IPS-20b (cell line): ENCODE measurements around the gene SRSF1.

Source experiments
- H3K27ac ChIP-seq: one replicate; pipeline ENCODE4 v1.5.1; 2013; ENCODE audit warnings: low read length
- H3K27me3 ChIP-seq: 2 replicates; pipeline ENCODE4 v1.6.1; 2013; ENCODE audit warnings: mild to moderate bottlenecking, low read length, inconsistent platforms; ENCODE audit not compliant: insufficient read depth
- H3K36me3 ChIP-seq: 2 replicates; pipeline ENCODE4 v1.6.1; 2013; ENCODE audit warnings: low read depth, mild to moderate bottlenecking, inconsistent platforms, low read length, moderate library complexity; ENCODE audit not compliant: insufficient read depth
- H3K4me1 ChIP-seq: 2 replicates; pipeline ENCODE4 v1.6.1; 2013; ENCODE audit warnings: mild to moderate bottlenecking, control low read depth, inconsistent platforms, low read length, moderate library complexity; ENCODE audit not compliant: insufficient read depth
- H3K4me3 ChIP-seq: 2 replicates; pipeline ENCODE4 v1.5.1; 2013; ENCODE audit warnings: mild to moderate bottlenecking, low read length, inconsistent platforms
- H3K9ac ChIP-seq: 2 replicates; pipeline ENCODE4 v1.6.1; 2013; ENCODE audit warnings: low read depth, mild to moderate bottlenecking, inconsistent platforms, low read length, moderate library complexity
- H3K9me3 ChIP-seq: 2 replicates; pipeline ENCODE4 v1.6.1; 2013; ENCODE audit warnings: mild to moderate bottlenecking, low read depth, low read length, inconsistent platforms; ENCODE audit not compliant: insufficient read depth

Gene SRSF1

GRCh38 chr17:57957120-57957850 lies 49.8 kb downstream of the SRSF1 start:
- Histone ChIP-seq H3K4me3 (no peak overlapping the region), H3K9ac (no peak overlapping the region), H3K27me3 (peaks cover 44% of the 10 kb centered on the region), H3K36me3 (no peaks in the 10 kb centered on the region), H3K4me1 (peaks cover 17% of the 10 kb centered on the region; the same call in 1 of the 2 replicates), H3K9me3 (no peaks in the 10 kb centered on the region), H3K27ac (no peak overlapping the region)

DNA sequence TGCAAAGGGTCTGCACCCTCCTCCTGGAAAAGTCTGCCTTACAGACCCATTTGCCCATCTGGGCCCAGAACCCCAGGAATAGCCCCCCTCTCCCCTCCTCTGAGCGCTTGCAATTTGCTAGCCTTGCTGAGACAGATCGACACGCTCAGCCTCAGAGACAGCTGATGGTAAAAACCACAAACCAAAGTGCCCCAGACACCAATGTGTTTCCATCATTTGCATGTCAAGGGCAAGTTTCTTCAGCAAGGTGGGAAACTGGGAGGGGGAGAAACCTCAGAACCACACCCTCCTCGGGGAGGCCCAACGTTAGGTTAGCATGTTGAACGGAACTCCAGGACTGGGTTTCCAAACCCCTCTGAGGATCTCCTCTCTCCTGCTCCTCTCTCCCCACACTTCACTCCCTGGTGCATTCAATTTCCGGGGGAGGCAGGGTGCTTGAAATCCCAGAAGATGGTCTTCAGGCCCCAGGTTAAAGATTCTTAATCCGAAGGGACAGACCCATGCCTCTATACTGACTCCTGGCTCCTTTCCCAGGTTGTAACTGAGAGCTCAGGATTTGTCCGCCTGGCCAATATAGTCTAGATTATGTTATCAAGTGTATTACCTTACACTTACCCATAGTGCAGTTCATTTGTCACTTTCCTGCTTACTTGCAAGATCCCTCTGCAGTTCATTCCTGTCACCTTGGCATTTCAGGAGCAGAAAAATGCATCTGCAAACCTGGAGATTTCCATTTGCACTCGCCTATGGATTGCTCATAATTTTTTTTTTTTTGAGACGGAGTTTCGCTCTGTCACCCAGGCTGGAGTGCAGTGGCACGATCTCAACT lies 50.5 kb downstream of the SRSF1 start:
- Histone ChIP-seq H3K27ac (no peak overlapping the region), H3K36me3 (no peaks in the 10 kb centered on the region), H3K27me3 (peaks cover 43% of the 10 kb centered on the region), H3K4me1 (peaks cover 17% of the 10 kb centered on the region; the same call in 1 of the 2 replicates), H3K4me3 (peak overlapping the region; percentile 71; the same call in 1 of the 2 replicates), H3K9ac (no peak overlapping the region), H3K9me3 (no peaks in the 10 kb centered on the region)

DNA sequence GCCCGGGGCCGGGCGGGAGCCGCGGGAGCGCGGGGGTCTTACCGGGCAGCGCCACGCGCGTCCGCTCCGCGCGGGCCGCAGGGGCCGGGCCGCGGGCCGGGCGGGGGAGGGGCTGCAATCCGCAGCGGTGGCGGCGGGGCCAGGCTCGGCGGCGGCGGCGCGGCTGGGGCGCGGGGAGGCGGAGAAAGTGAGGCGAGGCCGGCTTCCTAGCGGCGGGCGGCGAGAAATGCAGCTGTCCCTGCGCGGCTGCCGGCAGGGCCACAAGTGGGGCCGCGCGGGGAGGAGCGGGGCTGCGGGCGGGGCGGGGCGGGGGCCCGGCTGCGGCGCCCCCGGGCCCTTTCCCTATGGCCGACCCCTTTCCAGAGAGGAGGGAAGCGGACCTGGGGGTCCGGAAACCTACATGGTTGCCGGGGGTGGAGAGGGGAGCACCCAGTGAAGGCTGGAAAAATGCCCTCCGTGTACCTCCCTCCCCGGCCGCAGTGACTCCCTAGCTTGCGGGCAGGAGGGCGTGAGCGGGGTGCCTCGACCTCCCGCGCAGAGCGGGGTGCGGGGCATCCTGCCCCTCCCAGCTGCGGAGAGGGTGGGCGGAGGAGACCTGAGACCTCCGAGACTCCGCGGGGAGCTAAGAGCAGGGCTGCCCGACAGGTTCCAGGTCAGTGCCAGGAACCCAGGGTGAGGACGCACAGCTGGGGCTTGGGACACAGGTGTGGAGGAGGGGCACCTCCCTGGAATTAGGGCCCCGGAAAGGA lies 51.7 kb downstream of the SRSF1 start, which contains the start of gene CUEDC1:
Gene CUEDC1 (minus strand): TSS at position 230 of the 749 bp plus-strand sequence. CDS start 69,848 bp downstream, outside the sequence.
- peak within 1 kb of the TSS; percentile 68; the same call in 1 of the 2 replicates for H3K9ac ChIP-seq
- no peak within 1 kb of the TSS for H3K27ac ChIP-seq

GRCh38 chr17:57954397-57955182 lies 52.5 kb downstream of the SRSF1 start:
- Histone ChIP-seq H3K4me1 (peaks cover 17% of the 10 kb centered on the region; the same call in 1 of the 2 replicates), H3K9me3 (no peaks in the 10 kb centered on the region), H3K36me3 (no peaks in the 10 kb centered on the region), H3K9ac (peak overlapping the region; percentile 68; the same call in 1 of the 2 replicates), H3K27ac (no peak overlapping the region), H3K4me3 (peak overlapping the region; percentile 68), H3K27me3 (peaks cover 43% of the 10 kb centered on the region)

More for the DNA sequence above, 51.7 kb downstream of the SRSF1 start, which contains the start of gene CUEDC1:
- no peaks in the 10 kb centered on the region for H3K36me3 ChIP-seq
- no peaks in the 10 kb centered on the region for H3K9me3 ChIP-seq
- peak within 1 kb of the TSS; percentile 71 for H3K4me3 ChIP-seq
- peaks cover 17% of the 10 kb centered on the region; the same call in 1 of the 2 replicates for H3K4me1 ChIP-seq
- H3K27me3 ChIP-seq, result peaks cover 43% of the 10 kb centered on the region

DNA sequence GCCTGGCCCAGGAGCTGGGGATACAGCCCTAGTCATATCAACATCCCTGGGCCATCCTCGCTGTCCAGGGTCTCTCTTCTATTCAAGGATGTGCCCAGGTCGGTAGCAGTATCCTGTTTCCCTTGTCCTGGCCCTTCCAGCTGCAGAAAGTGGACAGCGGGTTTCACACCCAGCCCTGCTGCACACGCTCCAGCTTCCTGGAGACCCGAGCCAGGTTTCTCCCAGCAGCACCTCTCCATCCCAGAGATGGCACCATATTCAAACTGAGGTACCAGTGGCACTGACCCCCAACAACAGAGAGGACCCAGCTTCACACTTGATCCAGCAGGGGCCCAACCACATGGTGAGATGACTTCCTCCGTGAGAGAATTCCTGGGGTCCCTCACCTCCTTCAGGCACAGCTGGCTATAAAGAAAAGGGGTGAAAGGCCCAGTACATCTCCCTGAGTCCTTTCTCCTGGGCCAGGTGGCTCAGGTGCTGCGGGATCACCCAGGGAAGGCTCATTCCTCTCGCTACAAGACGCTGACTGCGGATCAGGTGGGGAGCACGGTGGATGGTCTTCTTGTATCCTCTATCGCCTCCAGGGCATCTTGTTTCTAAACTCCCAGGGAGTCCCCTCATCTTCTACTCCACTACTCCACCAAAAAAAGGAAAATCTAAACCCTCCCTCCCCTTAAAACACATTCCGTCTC lies 53.2 kb downstream of the SRSF1 start:
- H3K4me3 ChIP-seq, result peak overlapping the region; percentile 68
- H3K36me3 ChIP-seq, result no peaks in the 10 kb centered on the region
- H3K4me1 ChIP-seq, result peaks cover 21% of the 10 kb centered on the region
- H3K27ac ChIP-seq, result no peak overlapping the region
- H3K9ac ChIP-seq, result peak overlapping the region; percentile 68; the same call in 1 of the 2 replicates
- no peaks in the 10 kb centered on the region for H3K9me3 ChIP-seq
- peaks cover 43% of the 10 kb centered on the region for H3K27me3 ChIP-seq
